HG03565 (cell line): Measurements from ENCODE around the gene CEP112.
"Not testable (repeated sequence)": the region's sequence is repeated elsewhere in the genome, so short reads cannot be mapped to it uniquely, and the experiment has no call there.

ENCODE experiments used
- ATAC-seq: cut with Tn5 transposase; IDR thresholded peaks from one replicate; pipeline ENCODE4 v1.9.1; 2021; ENCODE audit warnings: mild to moderate bottlenecking, moderate library complexity; ENCODE audit not compliant: unreplicated experiment

CEP112 gene

GRCh38 chr17:65699459-65699858, 492.5 kb downstream of the CEP112 start:
- ATAC-seq, result no peak

GRCh38 chr17:65698381-65699061, 493.4 kb downstream of the CEP112 start:
- no peak for ATAC-seq

GRCh38 chr17:65697661-65698060, 494.3 kb downstream of the CEP112 start:
- no peak for ATAC-seq

GRCh38 chr17:65696739-65697394, 495.1 kb downstream of the CEP112 start:
- ATAC-seq, result no peak

- ATAC-seq, result no peak
Observed at GRCh38 chr17:65694601-65695000, 497.3 kb downstream of the CEP112 start.

GRCh38 chr17:65690626-65691310, 501.2 kb downstream of the CEP112 start:
- no peak for ATAC-seq

- ATAC-seq, result no peak
Observed at GRCh38 chr17:65688307-65688706, 503.6 kb downstream of the CEP112 start.

- ATAC-seq, result no peak
Observed at GRCh38 chr17:65685110-65685509, 506.8 kb downstream of the CEP112 start.

- no peak for ATAC-seq
Observed at GRCh38 chr17:65684631-65685030, 507.3 kb downstream of the CEP112 start.

GRCh38 chr17:65683428-65683827, 508.5 kb downstream of the CEP112 start:
- ATAC-seq, result no peak

- ATAC-seq, result not testable (repeated sequence)
Observed at GRCh38 chr17:65681763-65682162, 510.2 kb downstream of the CEP112 start.

GRCh38 chr17:65679165-65679845, 512.6 kb downstream of the CEP112 start:
- no peak for ATAC-seq

- no peak for ATAC-seq
Observed at GRCh38 chr17:65678546-65678945, 513.4 kb downstream of the CEP112 start.

GRCh38 chr17:65677932-65678331, 514.0 kb downstream of the CEP112 start:
- ATAC-seq, result no peak

GRCh38 chr17:65674246-65675045, 517.5 kb downstream of the CEP112 start:
- no peak for ATAC-seq

- no peak for ATAC-seq
Observed at GRCh38 chr17:65670667-65671371, 521.1 kb downstream of the CEP112 start.

GRCh38 chr17:65668211-65668610, 523.7 kb downstream of the CEP112 start:
- no peak for ATAC-seq

GRCh38 chr17:65667656-65668055, 524.3 kb downstream of the CEP112 start:
- no peak for ATAC-seq

- no peak for ATAC-seq
Observed at GRCh38 chr17:65666876-65667321, 525.0 kb downstream of the CEP112 start.

- no peak for ATAC-seq
Observed at GRCh38 chr17:65665966-65666365, 526.0 kb downstream of the CEP112 start.
